Activated CD8-positive, alpha-beta T cell treated with anti-CD3 and anti-CD28 coated beads for 36 hours (primary cell): Measurements from ENCODE around the gene CDKL1. TPM values are rescaled to one million over a fixed set of nuclear protein-coding genes. Genes with fewer than 3 reads are reported as not detected.

Experiments used
- ATAC-seq: fragments of 200-7000 bp; cut with Tn5 transposase; one replicate; pipeline ENCODE4 v1.10.0; 2021; ENCODE audit warnings: mild to moderate bottlenecking, moderate library complexity
- CTCF ChIA-PET: fragments of 350-600 bp; sonication (Branson Sonifier 250); formaldehyde crosslinking; loops from one replicate; lab custom pipeline; 2021; ENCODE audit warnings: antibody characterized with exemption; lab: Charles Lee
- POLR2A ChIA-PET: fragments of 350-600 bp; sonication (Branson Sonifier 250); formaldehyde crosslinking; loops from one replicate; lab custom pipeline; 2021; ENCODE audit warnings: antibody characterized with exemption; lab: Charles Lee
- DNase-seq: peaks from one replicate; pipeline ENCODE4 v3.0.0-alpha.2; 2020
- H3K27ac Mint-ChIP-seq: one replicate; pipeline ENCODE4 v1.8.0; 2021; ENCODE audit warnings: mild to moderate bottlenecking, mixed read lengths
- H3K27me3 Mint-ChIP-seq: one replicate; pipeline ENCODE4 v1.8.0; 2021; ENCODE audit warnings: mixed read lengths
- H3K36me3 Mint-ChIP-seq: one replicate; pipeline ENCODE4 v1.8.0; 2021; ENCODE audit warnings: low read depth, mixed read lengths
- H3K4me1 Mint-ChIP-seq: one replicate; pipeline ENCODE4 v1.8.0; 2021; ENCODE audit warnings: low read depth, mixed read lengths
- H3K4me3 Mint-ChIP-seq: one replicate; pipeline ENCODE4 v1.8.0; 2021; ENCODE audit warnings: mild to moderate bottlenecking, moderate library complexity, mixed read lengths
- H3K9me3 Mint-ChIP-seq: one replicate; pipeline ENCODE4 v1.8.0; 2021; ENCODE audit warnings: mixed read lengths
- CTCF ChIP-seq: fragments of 200-600 bp; IDR thresholded peaks from one replicate; pipeline ENCODE4 v1.8.0; 2022; ENCODE audit warnings: antibody characterized with exemption, mild to moderate bottlenecking
- intact Hi-C: fragments of 100-400 bp; cut with micrococcal nuclease; formaldehyde crosslinking; loops from one replicate; pipeline ENCODE4 v1.10.0; 2022
- total RNA-seq, 2 experiments: library from RNA; stranded (reverse); gene quantifications; one replicate each; pipeline ENCODE4 v1.2.3, GENCODE V29; 2021

Gene CDKL1
- total RNA-seq: 1 to 10 TPM; 3.3 to 7.7 TPM

- Mint-ChIP-seq H3K36me3 (peaks cover 2% of the 10 kb centered on the region), H3K27ac (peak within 1 kb of the TSS; percentile 74), H3K27me3 (peaks cover 5% of the 10 kb centered on the region), H3K4me3 (peak within 1 kb of the TSS; percentile 80), H3K4me1 (peaks cover 10% of the 10 kb centered on the region), H3K9me3 (no peaks in the 10 kb centered on the region)
- DNase-seq: peak; percentile 53
- no peak for TF ChIP-seq CTCF
- ATAC-seq: peak; percentile 74
- intact Hi-C loops: no loop called here
- ChIA-PET POLR2A (interaction anchor here (0.5 to 2.5 kb wide), 7 partner anchors 13 to 816 kb away, joined by 3 to 7 read pairs (median 3); no protein-coding TSS in a partner anchor), CTCF (interaction anchor here (1.0 to 2.5 kb wide), 4 partner anchors 53 to 76 kb away, joined by 3 to 14 read pairs (median 4); no protein-coding TSS in a partner anchor)
These were observed at the start of gene CDKL1 for GRCh38 chr14:50396631-50397389. TSS of gene CDKL1 (minus strand) at chr14:50396881. CDS start at chr14:50395868, 1,013 bp downstream.

GRCh38 chr14:50434528-50434927 is 37.8 kb upstream of the CDKL1 start:
- intact Hi-C loops: no loop called here
- POLR2A ChIA-PET: interaction anchor here (0.5 kb wide), 1 partner anchor 225 kb away, joined by 3 read pairs; no protein-coding TSS in a partner anchor
- DNase-seq: no peak
- CTCF ChIA-PET: no interaction called here
- no peak overlapping the region for H3K27ac Mint-ChIP-seq
- H3K27me3 Mint-ChIP-seq: no peaks in the 10 kb centered on the region
- no peak for ATAC-seq
- no peaks in the 10 kb centered on the region for H3K9me3 Mint-ChIP-seq
- no peak overlapping the region for H3K4me3 Mint-ChIP-seq
- no peak for TF ChIP-seq CTCF
- H3K36me3 Mint-ChIP-seq: peaks cover 28% of the 10 kb centered on the region
- H3K4me1 Mint-ChIP-seq: no peaks in the 10 kb centered on the region

- ChIA-PET CTCF (no interaction called here), POLR2A (no interaction called here)
- Mint-ChIP-seq H3K27ac (no peak overlapping the region), H3K27me3 (no peaks in the 10 kb centered on the region), H3K9me3 (no peaks in the 10 kb centered on the region), H3K4me1 (no peaks in the 10 kb centered on the region), H3K4me3 (no peak overlapping the region), H3K36me3 (peaks cover 18% of the 10 kb centered on the region)
- no peak for ATAC-seq
- intact Hi-C loops: no loop called here
- TF ChIP-seq CTCF: no peak
- no peak for DNase-seq
These were observed 35.5 kb upstream of the CDKL1 start for GRCh38 chr14:50432131-50432530.

- ChIA-PET POLR2A (no interaction called here), CTCF (no interaction called here)
- no peak for TF ChIP-seq CTCF
- Mint-ChIP-seq H3K36me3 (peaks cover 10% of the 10 kb centered on the region), H3K4me1 (no peaks in the 10 kb centered on the region), H3K27ac (no peak overlapping the region), H3K9me3 (no peaks in the 10 kb centered on the region), H3K27me3 (no peaks in the 10 kb centered on the region), H3K4me3 (no peak overlapping the region)
- ATAC-seq: no peak
- intact Hi-C loops: no loop called here
- no peak for DNase-seq
These were observed 29.1 kb upstream of the CDKL1 start for GRCh38 chr14:50425816-50426215.

- H3K4me3 Mint-ChIP-seq: no peak overlapping the region
- H3K36me3 Mint-ChIP-seq: peaks cover 13% of the 10 kb centered on the region
- ChIA-PET CTCF (interaction anchor here (0.8 kb wide), 1 partner anchor 124 kb away, joined by 3 read pairs; no protein-coding TSS in a partner anchor), POLR2A (no interaction called here)
- no peaks in the 10 kb centered on the region for H3K27me3 Mint-ChIP-seq
- no peaks in the 10 kb centered on the region for H3K4me1 Mint-ChIP-seq
- no peaks in the 10 kb centered on the region for H3K9me3 Mint-ChIP-seq
- no peak overlapping the region for H3K27ac Mint-ChIP-seq
- DNase-seq: no peak
- intact Hi-C loops: no loop called here
- no peak for ATAC-seq
- no peak for TF ChIP-seq CTCF
These were observed 28.4 kb upstream of the CDKL1 start for GRCh38 chr14:50425105-50425504.
